NB4 (cell line): ENCODE results near the gene NPAS3.

Experiments
- DNase-seq: peaks from one replicate; pipeline ENCODE4 v3.0.0; 2010; ENCODE audit warnings: low read depth
- H3K4me3 ChIP-seq: one replicate; pipeline ENCODE4 v1.5.1; 2011; ENCODE audit warnings: mild to moderate bottlenecking, low read depth, low read length, moderate library complexity
- CTCF ChIP-seq: IDR thresholded peaks from one replicate; pipeline ENCODE4 v1.5.1; 2012; ENCODE audit warnings: low read depth, low read length
- MAX ChIP-seq: IDR thresholded peaks from 2 replicates; pipeline ENCODE4 v1.6.1; 2011; ENCODE audit warnings: low read depth, low read length
- MYC ChIP-seq: IDR thresholded peaks from 2 replicates; pipeline ENCODE4 v1.6.1; 2011; ENCODE audit warnings: low read depth, low read length
- POLR2A ChIP-seq: IDR thresholded peaks from 2 replicates; pipeline ENCODE4 v1.6.1; 2011; ENCODE audit warnings: mild to moderate bottlenecking; ENCODE audit not compliant: insufficient read length; ENCODE audit errors: extremely low read depth

The NPAS3 gene

GRCh38 chr14:33297565-33297964, 358.9 kb downstream of the NPAS3 start:
- H3K4me3 ChIP-seq, result no peak overlapping the region
- TF ChIP-seq POLR2A (no peak), MAX (no peak), CTCF (no peak), MYC (no peak)
- no peak for DNase-seq

GRCh38 chr14:33307691-33308251, 369.1 kb downstream of the NPAS3 start:
- TF ChIP-seq MAX (no peak), MYC (no peak), CTCF (no peak)
- no peak overlapping the region for H3K4me3 ChIP-seq
- no peak for DNase-seq

GRCh38 chr14:33309106-33309505, 370.4 kb downstream of the NPAS3 start:
- TF ChIP-seq CTCF, result no peak
- TF ChIP-seq MYC, result no peak
- no peak for TF ChIP-seq POLR2A
- TF ChIP-seq MAX, result no peak
- H3K4me3 ChIP-seq, result no peak overlapping the region
- DNase-seq, result no peak

GRCh38 chr14:33315217-33315616, 376.5 kb downstream of the NPAS3 start:
- H3K4me3 ChIP-seq, result no peak overlapping the region
- no peak for TF ChIP-seq POLR2A
- DNase-seq, result no peak

GRCh38 chr14:33315721-33316120, 377.0 kb downstream of the NPAS3 start:
- DNase-seq, result no peak
- H3K4me3 ChIP-seq, result no peak overlapping the region
- TF ChIP-seq MAX (no peak), CTCF (no peak), MYC (no peak), POLR2A (no peak)

- DNase-seq, result no peak
- no peak for TF ChIP-seq MYC
- no peak for TF ChIP-seq CTCF
- no peak for TF ChIP-seq MAX
- TF ChIP-seq POLR2A, result no peak
Measured at GRCh38 chr14:33317675-33318074, 379.0 kb downstream of the NPAS3 start.

More at GRCh38 chr14:33317675-33318074, 379.0 kb downstream of the NPAS3 start:
- no peak overlapping the region for H3K4me3 ChIP-seq
